ENCODE results near the gene H19.

The H19 gene

DNA sequence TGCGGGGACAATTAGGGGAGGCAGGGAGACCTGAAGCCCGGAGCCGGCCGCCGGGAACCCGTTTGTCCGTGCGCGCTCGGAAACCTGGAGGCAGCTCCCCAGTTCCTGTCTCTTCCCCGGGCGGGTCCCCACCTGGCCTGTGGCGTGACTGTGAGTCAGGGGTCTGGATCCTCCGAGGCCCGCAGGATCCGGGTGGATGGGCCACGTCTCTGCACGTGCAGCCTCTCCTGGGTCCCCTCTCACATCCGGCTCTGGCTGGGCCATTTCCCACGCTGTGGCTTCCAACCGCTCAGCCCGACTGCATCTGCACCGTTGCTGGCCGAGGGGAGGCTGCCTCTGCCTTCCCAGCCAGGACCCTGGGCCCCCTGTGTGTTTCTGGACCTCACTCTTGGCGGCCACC is 14.8 kb upstream of the H19 start:
- H4K20me1 ChIP-seq (ENCODE audit: insufficient read depth, low read length): no peaks in the 10 kb centered on the region
- TF ChIP-seq, protein P1, sequence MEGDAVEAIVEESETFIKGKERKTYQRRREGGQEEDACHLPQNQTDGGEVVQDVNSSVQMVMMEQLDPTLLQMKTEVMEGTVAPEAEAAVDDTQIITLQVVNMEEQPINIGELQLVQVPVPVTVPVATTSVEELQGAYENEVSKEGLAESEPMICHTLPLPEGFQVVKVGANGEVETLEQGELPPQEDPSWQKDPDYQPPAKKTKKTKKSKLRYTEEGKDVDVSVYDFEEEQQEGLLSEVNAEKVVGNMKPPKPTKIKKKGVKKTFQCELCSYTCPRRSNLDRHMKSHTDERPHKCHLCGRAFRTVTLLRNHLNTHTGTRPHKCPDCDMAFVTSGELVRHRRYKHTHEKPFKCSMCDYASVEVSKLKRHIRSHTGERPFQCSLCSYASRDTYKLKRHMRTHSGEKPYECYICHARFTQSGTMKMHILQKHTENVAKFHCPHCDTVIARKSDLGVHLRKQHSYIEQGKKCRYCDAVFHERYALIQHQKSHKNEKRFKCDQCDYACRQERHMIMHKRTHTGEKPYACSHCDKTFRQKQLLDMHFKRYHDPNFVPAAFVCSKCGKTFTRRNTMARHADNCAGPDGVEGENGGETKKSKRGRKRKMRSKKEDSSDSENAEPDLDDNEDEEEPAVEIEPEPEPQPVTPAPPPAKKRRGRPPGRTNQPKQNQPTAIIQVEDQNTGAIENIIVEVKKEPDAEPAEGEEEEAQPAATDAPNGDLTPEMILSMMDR (IDR thresholded peaks at IDR 0.05; ENCODE audit: low read length): no peak
- TF ChIP-seq EZH2 (IDR thresholded peaks at IDR 0.05; ENCODE audit: borderline replicate concordance, low read length): no peak
- no peaks in the 10 kb centered on the region for H3K36me3 ChIP-seq (ENCODE audit: insufficient read depth, low read length)

DNA sequence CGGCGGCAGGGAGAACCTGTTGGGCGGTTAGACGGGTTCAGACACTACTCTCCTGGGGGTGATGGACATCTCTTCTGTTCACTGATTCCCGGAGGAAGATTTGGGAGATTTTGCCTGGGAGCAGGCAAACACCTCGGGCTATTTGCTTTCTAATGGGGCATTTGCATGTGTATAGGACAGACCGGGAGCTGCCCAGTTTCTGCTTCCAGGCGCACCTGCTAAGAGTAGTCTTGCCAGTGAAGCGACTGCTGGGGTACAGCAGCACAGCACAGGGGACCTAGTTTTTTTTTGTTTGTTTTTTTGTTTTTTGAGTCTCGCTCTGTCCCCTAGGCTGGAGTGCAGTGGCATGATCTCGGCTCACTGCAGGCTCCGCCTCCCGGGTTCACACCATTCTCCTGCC is 6.8 kb upstream of the H19 start:
- TF ChIP-seq EZH2 (IDR thresholded peaks at IDR 0.05; ENCODE audit: borderline replicate concordance, low read length): no peak
- TF ChIP-seq, protein P1 (IDR thresholded peaks at IDR 0.05; ENCODE audit: low read length): no peak
- H3K9me3 ChIP-seq (ENCODE audit: low read length): no peaks in the 10 kb centered on the region
- no peaks in the 10 kb centered on the region for H3K9me2 ChIP-seq (ENCODE audit: low read depth, low read length)
- H3K4me2 ChIP-seq (ENCODE audit: low read length): no peak overlapping the region
- H3K9ac ChIP-seq (ENCODE audit: low read length): no peak overlapping the region
- no peaks in the 10 kb centered on the region for H4K20me1 ChIP-seq (ENCODE audit: insufficient read depth, low read length)
- H3K27me3 ChIP-seq (ENCODE audit: insufficient read depth, low read length): no peaks in the 10 kb centered on the region
- H3K36me3 ChIP-seq (ENCODE audit: insufficient read depth, low read length): no peaks in the 10 kb centered on the region
- H3F3A ChIP-seq (ENCODE audit: insufficient read depth, low read length): no peaks in the 10 kb centered on the region
- H2AFZ ChIP-seq (ENCODE audit: low read length): no peak overlapping the region
- no peaks in the 10 kb centered on the region for H3K79me2 ChIP-seq (ENCODE audit: insufficient read depth, low read length)
- H3K4me3 ChIP-seq (ENCODE audit: low read depth, low read length, poor library complexity, severe bottlenecking): no peak overlapping the region
- H3K27ac ChIP-seq (ENCODE audit: low read depth, low read length, poor library complexity, severe bottlenecking): no peak overlapping the region
- H3K4me1 ChIP-seq (ENCODE audit: insufficient read depth, low read length, severe bottlenecking): no peaks in the 10 kb centered on the region

More for the DNA sequence above, 14.8 kb upstream of the H19 start:
- H3K4me3 ChIP-seq (ENCODE audit: low read depth, low read length, poor library complexity, severe bottlenecking): no peak overlapping the region
- H2AFZ ChIP-seq (ENCODE audit: low read length): no peak overlapping the region
- H3F3A ChIP-seq (ENCODE audit: insufficient read depth, low read length): no peaks in the 10 kb centered on the region
- no peaks in the 10 kb centered on the region for H3K79me2 ChIP-seq (ENCODE audit: insufficient read depth, low read length)
- no peak overlapping the region for H3K4me2 ChIP-seq (ENCODE audit: low read length)
- H3K9me3 ChIP-seq (ENCODE audit: low read length): no peaks in the 10 kb centered on the region
- H3K27me3 ChIP-seq (ENCODE audit: insufficient read depth, low read length): no peaks in the 10 kb centered on the region
- no peak overlapping the region for H3K27ac ChIP-seq (ENCODE audit: low read depth, low read length, poor library complexity, severe bottlenecking)
- H3K9me2 ChIP-seq (ENCODE audit: low read depth, low read length): no peaks in the 10 kb centered on the region
- H3K4me1 ChIP-seq (ENCODE audit: insufficient read depth, low read length, severe bottlenecking): no peaks in the 10 kb centered on the region
- no peak overlapping the region for H3K9ac ChIP-seq (ENCODE audit: low read length)

DNA sequence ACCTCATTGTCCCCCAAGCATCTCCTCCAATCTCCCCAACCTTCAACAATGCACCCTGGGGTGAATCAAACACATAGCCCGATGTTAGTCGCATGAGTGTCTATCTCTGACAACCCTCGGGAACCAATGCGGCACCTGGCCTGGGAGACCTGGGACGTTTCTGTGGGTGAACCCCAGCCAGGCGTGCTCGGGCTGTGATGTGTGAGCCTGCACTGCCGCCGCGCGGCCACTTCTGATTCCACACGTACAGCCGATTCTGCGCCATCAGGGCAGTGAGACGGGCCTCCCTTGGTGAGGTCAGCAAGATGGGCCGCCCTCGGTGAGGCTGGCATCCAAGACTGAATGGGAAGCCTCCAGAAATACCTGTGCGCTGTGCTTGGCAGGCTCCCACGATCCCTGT is 5.2 kb upstream of the H19 start:
- H3F3A ChIP-seq (ENCODE audit: insufficient read depth, low read length): no peaks in the 10 kb centered on the region
- no peaks in the 10 kb centered on the region for H4K20me1 ChIP-seq (ENCODE audit: insufficient read depth, low read length)
- H2AFZ ChIP-seq (ENCODE audit: low read length): no peak overlapping the region
- no peak overlapping the region for H3K27ac ChIP-seq (ENCODE audit: low read depth, low read length, poor library complexity, severe bottlenecking)
- no peaks in the 10 kb centered on the region for H3K27me3 ChIP-seq (ENCODE audit: insufficient read depth, low read length)
- no peaks in the 10 kb centered on the region for H3K9me2 ChIP-seq (ENCODE audit: low read depth, low read length)
- no peak overlapping the region for H3K4me2 ChIP-seq (ENCODE audit: low read length)
- H3K9me3 ChIP-seq (ENCODE audit: low read length): no peaks in the 10 kb centered on the region
- no peak overlapping the region for H3K4me3 ChIP-seq (ENCODE audit: low read depth, low read length, poor library complexity, severe bottlenecking)
- H3K4me1 ChIP-seq (ENCODE audit: insufficient read depth, low read length, severe bottlenecking): no peaks in the 10 kb centered on the region
- no peak overlapping the region for H3K9ac ChIP-seq (ENCODE audit: low read length)
- TF ChIP-seq, protein P1 (IDR thresholded peaks at IDR 0.05; ENCODE audit: low read length): no peak
- no peak for TF ChIP-seq EZH2 (IDR thresholded peaks at IDR 0.05; ENCODE audit: borderline replicate concordance, low read length)
- H3K79me2 ChIP-seq (ENCODE audit: insufficient read depth, low read length): no peaks in the 10 kb centered on the region
- H3K36me3 ChIP-seq (ENCODE audit: insufficient read depth, low read length): no peaks in the 10 kb centered on the region

Data from OCI-LY1 (cell line).